Endothelial cell of umbilical vein (primary cell): ENCODE data around the gene TMEM97. TPM values are rescaled to one million over a fixed set of nuclear protein-coding genes. Genes with fewer than 3 reads are reported as not detected.

Experiments
- BruUV-seq: library from RNA; stranded (reverse); fragments of 400-500 nt; replicated peaks from 2 replicates; lab custom pipeline; 2021; lab: Mats Ljungman, UMichigan
- CTCF ChIA-PET: fragments of 300-600, 350-600 bp; sonication (Branson Sonifier 250); formaldehyde crosslinking; loops from one replicate; lab custom pipeline; 2021; ENCODE audit warnings: antibody characterized with exemption, inconsistent platforms; lab: Charles Lee
- POLR2A ChIA-PET: fragments of 300-600, 350-600 bp; sonication (Branson Sonifier 250); formaldehyde crosslinking; loops from one replicate; lab custom pipeline; 2021; ENCODE audit warnings: antibody characterized with exemption, inconsistent platforms; lab: Charles Lee
- DNase-seq: peaks from one replicate; pipeline ENCODE4 v3.0.0-alpha.2; 2011; ENCODE audit warnings: low read depth, low spot score
- FAIRE-seq: peaks from 2 replicates; lab custom pipeline; 2011; peaks lifted over from hg19 to GRCh38; lab: Jason Lieb, UNC
- H2AFZ ChIP-seq: 2 replicates; pipeline ENCODE4 v1.6.0; 2012; ENCODE audit warnings: low read depth, low read length, control low read depth, inconsistent platforms
- H3K27ac ChIP-seq: 2 replicates; pipeline ENCODE4 v1.5.1; 2011; ENCODE audit warnings: low read depth, mild to moderate bottlenecking, control low read depth, low read length, moderate library complexity; ENCODE audit not compliant: insufficient read depth
- H3K27me3 ChIP-seq, 2 experiments: 2 replicates each; pipeline versions ENCODE4 v1.6.0 to v1.6.1; 2011; ENCODE audit warnings: low read length in 2 of 2, mixed read lengths in 1 of 2; ENCODE audit not compliant: control insufficient read depth in 2 of 2, insufficient read depth in 2 of 2
- H3K36me3 ChIP-seq, 2 experiments: 2 replicates in 1 of 2; 3 replicates in 1 of 2; pipeline ENCODE4 v1.5.1; 2011; ENCODE audit warnings: low read length in 2 of 2, mild to moderate bottlenecking in 1 of 2, moderate library complexity in 1 of 2; ENCODE audit not compliant: control insufficient read depth in 2 of 2, insufficient read depth in 2 of 2; ENCODE audit errors: extremely low read depth in 1 of 2
- H3K4me1 ChIP-seq: 3 replicates; pipeline ENCODE4 v1.5.1; 2011; ENCODE audit warnings: mild to moderate bottlenecking, low read length; ENCODE audit not compliant: control insufficient read depth, insufficient read depth; ENCODE audit errors: extremely low read depth
- H3K4me2 ChIP-seq: 2 replicates; pipeline ENCODE4 v1.6.1; 2011; ENCODE audit warnings: low read length, control low read depth, mixed read lengths; ENCODE audit not compliant: insufficient read depth
- H3K4me3 ChIP-seq, 3 experiments: fragments of 200-600 bp in 1 of 3; sonication (generic), shearing (Covaris generic) in 1 of 3; replicated peaks in 1 of 3; 2 replicates each; pipeline ENCODE4 v1.5.1; 2011 to 2016; ENCODE audit warnings: control low read depth in 3 of 3, low read length in 3 of 3, mild to moderate bottlenecking in 2 of 3, inconsistent platforms in 1 of 3, low read depth in 1 of 3, moderate library complexity in 1 of 3; ENCODE audit not compliant: insufficient read depth in 1 of 3
- H3K79me2 ChIP-seq: 2 replicates; pipeline ENCODE4 v1.6.0; 2012; ENCODE audit warnings: low read length, inconsistent platforms; ENCODE audit not compliant: control insufficient read depth, insufficient read depth
- H3K9ac ChIP-seq: replicated peaks from 2 replicates; pipeline ENCODE3; 2011; ENCODE audit warnings: low read length, control low read depth; ENCODE audit not compliant: insufficient read depth; ENCODE audit errors: extremely low read depth
- H3K9me1 ChIP-seq: replicated peaks from 3 replicates; pipeline ENCODE4 v1.6.0; 2011; ENCODE audit warnings: mild to moderate bottlenecking, low read length; ENCODE audit not compliant: control insufficient read depth, insufficient read depth; ENCODE audit errors: extremely low read depth
- H3K9me3 ChIP-seq: replicated peaks from 2 replicates; pipeline ENCODE4 v1.5.1; 2012; ENCODE audit warnings: low read length, inconsistent platforms; ENCODE audit not compliant: control insufficient read depth, insufficient read depth
- H4K20me1 ChIP-seq: replicated peaks from 2 replicates; pipeline ENCODE3; 2011; ENCODE audit warnings: mild to moderate bottlenecking, low read length; ENCODE audit not compliant: control insufficient read depth, insufficient read depth; ENCODE audit errors: extremely low read depth
- EZH2 ChIP-seq: IDR thresholded peaks from 2 replicates; pipeline ENCODE4 v1.6.1; 2012; ENCODE audit warnings: borderline replicate concordance, low read depth, mild to moderate bottlenecking, moderate library complexity, low read length, inconsistent platforms; ENCODE audit not compliant: severe bottlenecking
- FOS ChIP-seq: IDR thresholded peaks from 2 replicates; pipeline ENCODE4 v1.6.1; 2011; ENCODE audit warnings: mild to moderate bottlenecking, low read length, moderate library complexity, borderline replicate concordance; ENCODE audit not compliant: insufficient read depth
- GATA2 ChIP-seq: IDR thresholded peaks from 2 replicates; pipeline ENCODE4 v1.7.0; 2011; ENCODE audit warnings: low read depth, mild to moderate bottlenecking, moderate library complexity, mixed read lengths, low read length; ENCODE audit not compliant: insufficient read length, insufficient read depth
- JUN ChIP-seq: IDR thresholded peaks from 2 replicates; pipeline ENCODE4 v1.6.1; 2011; ENCODE audit warnings: borderline replicate concordance, low read depth; ENCODE audit not compliant: insufficient read length, insufficient read depth
- MAX ChIP-seq: IDR thresholded peaks from 2 replicates; pipeline ENCODE4 v1.6.1; 2011; ENCODE audit not compliant: insufficient read depth, insufficient read length
- MYC ChIP-seq: IDR thresholded peaks from one replicate; pipeline ENCODE4 v1.6.1; 2011; ENCODE audit warnings: mild to moderate bottlenecking, low read depth, low read length
- POLR2A ChIP-seq: IDR thresholded peaks from 2 replicates; pipeline ENCODE4 v1.6.1; 2012; ENCODE audit warnings: low read depth, mild to moderate bottlenecking, control low read depth, low read length
- POLR2AphosphoS5 ChIP-seq: IDR thresholded peaks from 2 replicates; pipeline ENCODE4 v1.6.1; 2012; ENCODE audit warnings: low read depth, mild to moderate bottlenecking, control low read depth, low read length, moderate library complexity; ENCODE audit not compliant: insufficient read depth
- dilution Hi-C: fragments of 300-500 bp; cut with MboI; formaldehyde crosslinking; loops from one replicate; pipeline ENCODE4 v1.15.0; 2019; ENCODE audit warnings: low sequenced_read_pairs; ENCODE audit not compliant: extremely low pct_ligation_motif_present
- intact Hi-C: fragments of 100-400 bp; cut with micrococcal nuclease; formaldehyde crosslinking; loops from one replicate; pipeline ENCODE4 v1.10.0; 2022
- polyA plus RNA-seq, 4 experiments: library from polyadenylated mRNA; depleted of rRNA in 3 of 4; stranded (reverse) in 3 of 4; unstranded in 1 of 4; fragments of >200 nt; gene quantifications; 2 replicates each; pipeline versions ENCODE4 v1.2.1 to v1.2.3, GENCODE V29; 2011 to 2012; ENCODE audit warnings: missing spikeins in 1 of 4
- total RNA-seq: library from RNA; stranded (reverse); gene quantifications from 2 replicates; pipeline ENCODE4 v1.2.3, GENCODE V29; 2021
- TF ChIP-seq, protein P1 (sequence below), 2 donors: IDR thresholded peaks; 1 replicate in 1 of 2; 2 replicates in 1 of 2; pipeline ENCODE4 v1.5.1; 2011; ENCODE audit warnings: low read length in 2 of 2, mild to moderate bottlenecking in 2 of 2, moderate library complexity in 2 of 2, control low read depth in 1 of 2, inconsistent platforms in 1 of 2, low read depth in 1 of 2; ENCODE audit not compliant: insufficient read depth in 1 of 2; ENCODE audit errors: extremely low read depth in 1 of 2

TMEM97 gene
- total and polyA plus RNA-seq, 2 donors (not counting 3 experiments of a cell fraction or from before 2014, with no cell fraction given) = 27.0 to 43.5 TPM

DNA sequence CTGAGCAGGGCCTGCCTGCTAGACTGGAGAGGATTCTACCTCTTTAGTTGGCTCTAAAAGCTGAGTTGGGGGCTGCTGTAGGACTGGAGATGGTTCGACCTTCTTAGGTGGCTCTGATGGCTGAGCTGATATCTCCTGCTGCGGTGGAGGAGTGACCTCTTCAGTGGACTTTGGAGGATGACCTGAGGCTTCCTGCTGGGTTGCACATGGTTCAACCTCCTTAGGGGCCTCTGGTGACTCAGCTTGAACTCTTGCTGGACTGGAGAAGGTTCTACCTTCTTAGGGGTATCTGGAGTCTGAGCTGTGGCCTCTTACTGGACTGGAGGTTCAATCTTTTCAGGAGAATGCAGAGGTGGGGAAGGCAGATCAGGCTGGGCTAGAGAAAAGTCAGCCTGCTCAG, 48.9 kb upstream of the TMEM97 start:
- H4K20me1 ChIP-seq = peaks cover 3% of the 10 kb centered on the region
- peaks cover 0 to 3% of the 10 kb centered on the region in 2 experiments for H3K27me3 ChIP-seq
- H3K27ac ChIP-seq = no peak overlapping the region
- H3K4me1 ChIP-seq = no peaks in the 10 kb centered on the region
- H3K9me3 ChIP-seq = no peaks in the 10 kb centered on the region
- H2AFZ ChIP-seq = no peak overlapping the region
- no peak for FAIRE-seq
- H3K4me2 ChIP-seq = no peak overlapping the region
- H3K4me3 ChIP-seq = no peak overlapping the region
- dilution Hi-C loops = no loop called here
- H3K9ac ChIP-seq = no peak overlapping the region
- H3K9me1 ChIP-seq = no peaks in the 10 kb centered on the region
- TF ChIP-seq POLR2AphosphoS5 = no peak
- TF ChIP-seq MYC = no peak
- no peak for TF ChIP-seq FOS
- no peak for TF ChIP-seq GATA2
- no peak for TF ChIP-seq POLR2A
- no peak for TF ChIP-seq MAX
- no peak for TF ChIP-seq EZH2
- no peak for TF ChIP-seq JUN
- TF ChIP-seq, protein P1, sequence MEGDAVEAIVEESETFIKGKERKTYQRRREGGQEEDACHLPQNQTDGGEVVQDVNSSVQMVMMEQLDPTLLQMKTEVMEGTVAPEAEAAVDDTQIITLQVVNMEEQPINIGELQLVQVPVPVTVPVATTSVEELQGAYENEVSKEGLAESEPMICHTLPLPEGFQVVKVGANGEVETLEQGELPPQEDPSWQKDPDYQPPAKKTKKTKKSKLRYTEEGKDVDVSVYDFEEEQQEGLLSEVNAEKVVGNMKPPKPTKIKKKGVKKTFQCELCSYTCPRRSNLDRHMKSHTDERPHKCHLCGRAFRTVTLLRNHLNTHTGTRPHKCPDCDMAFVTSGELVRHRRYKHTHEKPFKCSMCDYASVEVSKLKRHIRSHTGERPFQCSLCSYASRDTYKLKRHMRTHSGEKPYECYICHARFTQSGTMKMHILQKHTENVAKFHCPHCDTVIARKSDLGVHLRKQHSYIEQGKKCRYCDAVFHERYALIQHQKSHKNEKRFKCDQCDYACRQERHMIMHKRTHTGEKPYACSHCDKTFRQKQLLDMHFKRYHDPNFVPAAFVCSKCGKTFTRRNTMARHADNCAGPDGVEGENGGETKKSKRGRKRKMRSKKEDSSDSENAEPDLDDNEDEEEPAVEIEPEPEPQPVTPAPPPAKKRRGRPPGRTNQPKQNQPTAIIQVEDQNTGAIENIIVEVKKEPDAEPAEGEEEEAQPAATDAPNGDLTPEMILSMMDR (IDR thresholded peaks at IDR 0.05; ENCODE audit: extremely low read depth in 1 of 2, insufficient read depth in 1 of 2, low read depth in 1 of 2, low read length in 2 of 2) = no peak
- DNase-seq = no peak
- BruUV-seq = no TSS peak
- ChIA-PET POLR2A (no interaction called here), CTCF (interaction anchor here (1.8 to 2.9 kb wide), 2 partner anchors 18 to 21 kb away, joined by 4 to 12 read pairs; no protein-coding TSS in a partner anchor)
- intact Hi-C loops = no loop called here
- no peaks in the 10 kb centered on the region for H3K36me3 ChIP-seq
- H3K79me2 ChIP-seq = no peaks in the 10 kb centered on the region
